GM11168 (cell line): ENCODE results near the gene KAT6B.

Experiments used
- in situ Hi-C: fragments of 300-500 bp; cut with MboI; formaldehyde crosslinking; loops from one replicate; pipeline ENCODE4 v1.12.0; 2022; ENCODE audit warnings: low sequenced_read_pairs; ENCODE audit not compliant: unreplicated experiment

The KAT6B gene

DNA sequence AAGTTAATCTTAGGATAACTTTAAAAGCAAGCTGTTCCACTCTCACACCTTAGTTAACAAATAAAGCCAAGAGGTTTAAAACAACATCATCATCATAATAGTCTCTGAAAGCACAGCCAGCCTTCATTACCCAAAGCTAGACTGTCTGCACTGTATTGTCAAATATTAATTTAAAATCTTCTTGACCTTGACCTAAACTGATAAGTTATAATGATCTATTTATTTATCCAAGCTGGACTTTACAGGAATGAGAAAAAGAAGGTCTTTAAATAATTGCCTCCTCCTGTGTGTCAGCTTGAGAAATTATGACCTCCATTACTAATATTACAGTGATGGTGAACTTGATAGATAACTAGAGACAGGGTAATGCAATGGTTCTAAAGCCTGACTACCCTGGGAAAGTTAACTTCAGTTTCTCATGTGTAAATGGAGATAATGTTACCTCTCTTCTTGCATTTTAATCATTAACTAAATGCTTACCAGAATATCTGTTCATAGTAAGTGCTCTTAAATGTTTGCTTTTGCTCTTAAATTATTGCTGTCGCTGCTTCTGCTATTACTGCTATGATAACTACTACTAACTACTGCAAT, 111.0 kb downstream of the KAT6B start:
- in situ Hi-C loops = no loop called here

DNA sequence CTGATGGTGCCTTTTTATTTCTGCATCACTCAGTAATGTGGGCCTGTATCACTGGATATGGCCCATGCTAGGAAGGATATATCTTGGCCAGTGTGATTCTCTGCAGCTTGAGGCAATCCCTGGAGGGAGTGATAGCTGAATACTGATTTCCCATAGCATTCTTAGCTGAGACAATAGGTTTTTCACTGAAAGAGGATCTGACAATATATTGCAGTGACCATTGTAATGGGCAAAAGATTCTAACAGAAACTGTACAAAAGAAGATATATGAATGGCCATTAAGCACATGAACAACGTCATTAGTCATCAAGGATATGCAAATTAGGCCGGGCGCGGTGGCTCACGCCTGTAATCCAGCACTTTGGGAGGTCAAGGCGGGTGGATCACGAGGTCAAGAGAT, 117.8 kb downstream of the KAT6B start:
- in situ Hi-C loops = no loop called here

DNA sequence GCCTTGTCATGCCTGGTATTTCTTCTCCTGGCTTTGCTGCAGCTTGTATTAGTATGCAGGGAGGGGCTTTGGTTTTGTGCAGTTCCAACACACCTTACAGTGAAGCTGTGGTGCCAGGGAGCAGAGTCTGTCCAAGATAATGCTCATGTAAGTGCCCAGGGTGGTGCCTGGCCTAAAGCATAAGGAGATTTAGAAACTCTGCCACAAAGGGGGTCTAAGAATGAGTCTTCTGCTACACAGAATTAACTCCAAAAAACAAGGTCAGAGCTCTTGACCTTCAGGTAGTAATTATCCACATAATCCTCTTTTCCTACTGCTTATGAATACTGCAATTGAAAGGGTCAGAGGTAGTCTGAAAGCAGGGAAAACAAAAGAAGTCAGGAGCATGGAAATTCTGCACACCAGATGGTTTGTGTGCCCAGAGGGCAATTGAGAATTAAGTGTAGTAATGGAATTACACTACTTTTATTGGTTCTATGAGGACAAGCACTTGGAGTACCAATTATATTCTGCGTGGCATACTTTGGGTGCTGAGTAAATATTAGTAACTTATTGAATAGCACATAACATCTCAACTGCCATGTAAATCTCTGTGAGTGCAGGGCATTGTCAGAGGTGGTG, 121.5 kb downstream of the KAT6B start:
- in situ Hi-C loops = no loop called here

DNA sequence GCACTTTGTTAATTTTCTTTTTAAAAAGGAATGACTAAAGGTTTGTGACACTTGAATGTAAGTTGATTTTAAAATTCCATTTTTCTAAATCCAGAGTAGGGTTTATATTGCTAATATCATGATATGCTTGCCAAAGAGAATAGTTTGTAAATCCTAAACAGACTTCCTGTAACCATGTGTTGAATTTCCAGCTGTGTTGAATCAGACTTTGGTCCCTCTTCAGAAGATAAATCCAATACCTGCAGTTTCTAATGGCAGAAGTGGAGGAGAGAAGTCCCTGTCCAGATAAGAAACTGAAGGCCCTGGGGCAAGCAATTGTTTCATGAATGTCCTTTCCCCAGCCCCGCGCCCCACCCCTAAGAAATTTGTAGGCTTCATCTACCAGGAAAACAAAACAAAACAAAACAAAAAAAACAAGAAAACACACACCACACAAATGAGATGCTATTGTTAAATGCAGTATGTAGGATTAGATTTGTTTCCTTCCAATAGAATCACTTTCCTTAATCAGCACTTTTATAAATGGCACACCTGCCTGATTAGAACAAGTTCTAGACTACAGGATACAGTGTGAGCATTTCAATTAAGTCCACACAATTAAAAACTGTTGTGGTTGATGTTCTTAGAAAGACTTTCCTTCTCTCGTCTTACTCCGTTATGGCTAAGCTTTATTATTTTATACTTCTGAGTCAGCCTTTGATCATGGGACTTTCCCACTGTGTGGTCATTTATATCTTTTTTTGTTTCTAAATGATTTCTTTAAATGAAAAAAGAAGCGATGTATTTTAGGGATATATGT, 122.8 kb downstream of the KAT6B start:
- in situ Hi-C loops = no loop called here

DNA sequence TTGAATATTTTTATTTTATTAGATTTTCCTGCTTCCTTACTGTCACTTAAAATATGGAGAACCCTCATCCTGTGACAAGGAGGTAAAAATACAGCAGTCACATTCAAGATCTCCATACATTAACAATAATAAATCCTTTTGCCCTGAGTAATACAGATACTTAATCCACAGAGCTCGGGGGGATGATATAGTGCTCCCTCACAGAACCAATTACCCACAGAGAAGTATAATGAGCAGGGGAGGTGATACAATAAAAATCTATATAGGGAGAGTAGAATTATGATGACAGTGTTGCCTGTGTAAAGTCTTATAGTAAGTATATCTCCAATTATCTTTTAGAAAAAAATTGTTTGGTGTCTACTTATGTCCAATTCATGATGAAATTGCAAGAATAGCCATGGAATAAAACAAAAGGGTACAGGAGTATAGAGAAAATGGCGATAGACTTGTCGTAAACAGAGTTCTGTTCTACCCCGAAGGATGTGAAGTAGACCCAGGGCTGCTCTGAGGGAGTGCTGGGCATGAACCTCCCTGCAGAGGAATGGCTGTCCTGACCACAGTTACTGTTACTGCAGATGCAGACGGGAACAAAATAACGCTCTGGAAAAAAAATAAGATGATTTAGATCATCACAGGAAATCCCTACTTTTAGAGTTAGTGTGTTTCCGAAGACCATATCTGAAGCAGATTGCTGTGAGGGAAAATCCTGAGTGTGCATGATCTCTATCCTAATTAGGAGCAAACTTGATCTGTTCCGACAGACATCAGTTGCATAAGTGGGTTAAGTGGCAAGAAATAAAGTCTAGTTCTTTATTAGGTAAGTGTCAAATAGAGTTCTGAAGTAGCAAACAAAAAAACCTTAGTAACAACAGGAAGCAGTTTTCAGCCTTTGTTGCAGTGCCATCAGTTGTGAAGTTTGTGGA, 123.7 kb downstream of the KAT6B start:
- in situ Hi-C loops = no loop called here

DNA sequence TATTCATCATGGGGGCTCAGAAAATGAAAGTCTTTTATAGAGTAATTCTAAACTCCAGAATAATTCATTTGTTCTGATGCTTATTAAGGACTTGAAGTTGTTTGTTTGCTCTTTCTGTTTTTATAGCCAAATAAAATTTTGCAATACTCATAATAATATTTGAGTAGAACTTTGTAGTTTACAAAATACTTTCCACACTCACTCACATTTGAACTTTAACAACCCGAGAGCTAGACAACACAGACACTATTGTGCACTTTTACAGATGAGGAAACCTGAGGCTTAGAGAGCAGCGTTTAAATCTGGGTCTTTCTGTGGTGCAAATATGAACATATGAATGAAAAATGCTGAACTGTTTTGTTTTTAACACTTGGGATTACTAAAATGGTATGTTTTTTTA, 126.8 kb downstream of the KAT6B start:
- in situ Hi-C loops = no loop called here

GRCh38 chr10:74955796-74956195, 129.4 kb downstream of the KAT6B start:
- in situ Hi-C loops = no loop called here

DNA sequence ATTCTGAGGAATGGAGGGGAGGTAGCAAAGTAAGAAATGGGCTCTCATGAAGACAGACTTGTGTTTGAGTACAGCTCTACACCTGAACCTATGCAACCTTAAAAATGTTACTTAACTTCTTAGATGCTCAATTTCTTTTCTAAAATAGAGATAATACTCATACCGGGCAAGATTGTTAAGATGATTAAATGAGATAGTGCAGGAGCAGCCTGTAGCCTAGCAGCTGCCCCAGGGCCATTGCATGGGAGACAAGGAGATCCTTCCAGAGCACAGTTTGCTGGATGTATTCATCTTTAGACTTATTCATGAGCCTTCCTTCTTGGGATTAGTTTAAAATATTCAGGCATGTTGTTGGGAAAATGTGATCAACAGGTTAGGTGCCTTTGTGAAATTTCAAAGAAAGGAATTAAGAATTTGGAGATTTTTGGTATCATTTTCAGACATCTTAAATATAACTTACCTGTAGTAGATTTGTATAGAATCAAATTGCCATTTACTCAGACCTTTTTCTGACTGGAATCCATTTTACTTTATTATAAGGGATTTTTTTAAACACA, 130.2 kb downstream of the KAT6B start:
- in situ Hi-C loops = no loop called here

DNA sequence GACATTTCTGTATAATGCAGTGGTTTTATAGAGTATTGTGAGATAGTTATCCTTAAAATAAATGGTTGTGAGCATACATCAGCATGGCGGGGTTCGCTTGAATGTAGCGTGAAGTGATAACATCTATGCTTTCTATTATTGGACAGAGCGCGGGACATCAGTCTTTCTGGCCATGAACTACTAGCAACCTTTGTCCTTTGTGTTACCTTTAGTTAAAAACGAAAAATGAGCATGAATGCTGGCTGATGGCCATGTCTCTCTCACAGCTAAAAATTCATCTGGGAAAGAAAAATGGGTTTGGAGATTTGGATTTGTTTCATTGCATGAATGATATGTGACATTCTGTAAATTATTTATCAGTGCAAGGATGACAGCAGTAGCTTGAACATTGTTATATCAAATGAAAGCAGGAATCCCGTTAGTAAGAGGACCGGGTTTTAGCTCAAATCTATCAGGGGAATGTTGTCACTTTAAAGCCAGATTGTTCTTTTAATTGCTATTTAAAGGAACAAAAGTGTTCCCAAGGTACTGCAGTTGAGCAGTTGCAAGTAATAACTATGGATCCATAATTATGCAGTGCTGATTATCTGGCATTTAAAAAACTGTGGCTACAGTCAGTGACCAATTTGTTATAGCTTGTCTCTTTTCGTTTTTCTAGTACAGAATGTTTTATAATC, 131.0 kb downstream of the KAT6B start:
- in situ Hi-C loops = no loop called here

DNA sequence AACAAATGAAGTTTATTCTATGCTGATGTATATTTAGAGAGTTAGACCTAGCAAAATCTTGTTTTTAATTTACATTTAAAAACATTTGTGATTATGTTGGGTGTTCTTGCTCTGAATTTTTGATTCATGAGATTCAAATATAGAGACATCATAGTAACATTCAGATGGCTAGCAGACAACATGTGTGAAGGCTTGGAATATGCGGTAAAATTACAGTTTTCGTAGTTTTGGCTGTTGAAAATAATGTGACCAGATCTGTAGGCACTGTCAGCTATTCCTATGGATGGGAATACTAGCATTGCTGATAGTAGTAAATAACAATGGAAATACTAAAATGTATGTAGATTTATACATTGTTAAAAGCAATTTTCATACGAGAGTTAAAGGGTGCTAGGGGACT, 131.9 kb downstream of the KAT6B start:
- in situ Hi-C loops = no loop called here

GRCh38 chr10:74960670-74961069, 134.3 kb downstream of the KAT6B start:
- in situ Hi-C loops = no loop called here

DNA sequence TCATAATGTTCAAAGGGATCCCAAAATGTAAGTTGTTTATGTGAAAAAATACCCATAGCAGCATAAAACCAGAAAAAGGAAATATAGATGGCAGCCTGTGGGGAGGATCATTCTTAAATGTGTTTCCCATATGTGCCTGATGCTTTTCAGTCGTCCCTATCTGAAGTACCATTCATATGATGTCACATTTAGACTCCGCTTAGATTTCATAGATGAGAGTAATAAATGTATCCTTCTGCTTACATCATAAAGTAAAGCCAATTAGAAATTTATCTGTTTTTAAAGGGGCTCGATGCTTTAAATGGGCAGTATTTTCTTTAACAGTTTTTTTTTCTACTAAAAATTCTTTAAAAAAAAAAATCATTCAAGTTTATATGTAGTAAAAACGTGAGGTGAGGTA, 136.1 kb downstream of the KAT6B start:
- in situ Hi-C loops = no loop called here

DNA sequence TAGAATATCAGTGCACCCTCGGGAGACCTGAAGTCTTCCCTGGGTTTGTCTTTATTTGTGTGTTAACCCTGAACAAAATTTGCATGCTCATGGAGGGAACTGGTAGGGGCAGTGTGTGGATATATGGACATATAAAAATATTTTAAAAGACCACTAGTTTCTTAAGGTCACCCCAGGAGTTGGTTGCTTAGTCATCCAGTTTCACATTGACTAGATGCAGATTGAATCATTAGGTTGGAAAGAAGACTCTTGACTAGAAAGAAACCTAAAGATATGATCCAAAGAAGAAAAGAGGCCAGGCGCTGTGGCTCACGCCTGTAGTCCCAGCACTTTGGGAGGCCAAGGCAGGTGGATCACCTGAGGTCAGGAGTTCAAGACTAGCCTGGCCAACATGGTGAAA, 137.1 kb downstream of the KAT6B start:
- in situ Hi-C loops = no loop called here

GRCh38 chr10:74967911-74968666, 141.7 kb downstream of the KAT6B start:
- in situ Hi-C loops = no loop called here

- in situ Hi-C loops = no loop called here
Observed at GRCh38 chr10:74968667-74969061, 142.3 kb downstream of the KAT6B start.

- in situ Hi-C loops = no loop called here
Observed at GRCh38 chr10:74969093-74969492, 142.7 kb downstream of the KAT6B start.

GRCh38 chr10:74969530-74969929, 143.1 kb downstream of the KAT6B start:
- in situ Hi-C loops = no loop called here

GRCh38 chr10:74973741-74974392, 147.5 kb downstream of the KAT6B start:
- in situ Hi-C loops = no loop called here

DNA sequence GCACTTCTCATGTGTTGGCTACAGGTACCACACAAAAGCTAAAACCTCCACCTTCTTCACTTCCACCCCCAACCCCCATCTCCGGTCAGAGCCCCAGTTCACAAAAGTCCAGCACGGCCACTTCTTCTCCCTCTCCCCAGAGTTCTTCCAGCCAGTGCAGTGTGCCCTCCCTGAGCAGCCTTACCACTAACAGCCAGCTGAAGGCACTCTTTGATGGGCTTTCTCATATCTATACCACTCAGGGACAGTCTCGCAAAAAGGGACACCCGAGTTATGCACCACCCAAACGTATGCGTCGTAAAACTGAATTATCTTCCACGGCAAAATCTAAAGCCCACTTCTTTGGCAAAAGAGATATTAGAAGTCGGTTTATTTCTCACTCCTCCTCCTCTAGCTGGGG, 149.4 kb downstream of the KAT6B start:
- in situ Hi-C loops = no loop called here
